DMS79 (cell line): ENCODE data around the gene SPAG7.
A peak's percentile ranks its signal among the peaks of the same experiment; 100 is the strongest.

Experiments used
- DNase-seq: peaks from one replicate; lab custom pipeline; 2025; lab: John Stamatoyannopoulos, UW

The SPAG7 gene

GRCh38 chr17:4974115-4974670 is 6.6 kb upstream of the SPAG7 start:
- DNase-seq, result no peak

GRCh38 chr17:4973256-4974114 is 5.9 kb upstream of the SPAG7 start:
- DNase-seq, result no peak

- DNase-seq, result no peak
These were observed 5.1 kb upstream of the SPAG7 start for GRCh38 chr17:4972752-4973151.

- no peak for DNase-seq
These were observed 4.7 kb upstream of the SPAG7 start for GRCh38 chr17:4972322-4972721.

GRCh38 chr17:4971826-4972225 is 4.2 kb upstream of the SPAG7 start:
- no peak for DNase-seq

GRCh38 chr17:4970273-4970672 is 2.7 kb upstream of the SPAG7 start:
- DNase-seq, result no peak

GRCh38 chr17:4969551-4970173 is 2.0 kb upstream of the SPAG7 start:
- no peak for DNase-seq

- peak; percentile 25 for DNase-seq
These were observed 1.5 kb upstream of the SPAG7 start for GRCh38 chr17:4969047-4969550.

GRCh38 chr17:4968486-4969046 is 949 bp upstream of the SPAG7 start:
- peak; percentile 12 for DNase-seq

GRCh38 chr17:4966844-4967538 is 626 bp downstream of the SPAG7 start:
- peak; percentile 99 for DNase-seq

GRCh38 chr17:4965311-4965986 is 2.2 kb downstream of the SPAG7 start:
- DNase-seq, result no peak

- no peak for DNase-seq
These were observed 7.2 kb downstream of the SPAG7 start for GRCh38 chr17:4960279-4960922.

GRCh38 chr17:4959261-4959965 is 8.2 kb downstream of the SPAG7 start:
- no peak for DNase-seq

GRCh38 chr17:4958102-4958501 is 9.5 kb downstream of the SPAG7 start:
- no peak for DNase-seq

- no peak for DNase-seq
These were observed 11.0 kb downstream of the SPAG7 start for GRCh38 chr17:4956493-4957061.

- DNase-seq, result no peak
These were observed 12.5 kb downstream of the SPAG7 start for GRCh38 chr17:4955091-4955490.

- DNase-seq, result no peak
These were observed 14.1 kb downstream of the SPAG7 start for GRCh38 chr17:4953451-4953961.

- DNase-seq, result no peak
These were observed 16.1 kb downstream of the SPAG7 start for GRCh38 chr17:4951486-4951885.

- DNase-seq, result no peak
These were observed 16.8 kb downstream of the SPAG7 start, which contains the start of gene ENO3 for GRCh38 chr17:4950746-4951204. TSS of gene ENO3 (plus strand) at chr17:4951119. CDS start at chr17:4951830, 711 bp downstream.
